Umbilical cord (tissue), 1 donor: Measurements from ENCODE around the gene BATF3. TPM values are rescaled to one million over a fixed set of nuclear protein-coding genes. Genes with fewer than 3 reads are reported as not detected.

Source experiments
- total RNA-seq: library from RNA; depleted of rRNA; stranded (reverse); fragments of >200 nt; gene quantifications from one replicate; pipeline ENCODE4 v1.2.3, GENCODE V29; 2014; ENCODE audit warnings: low replicate concordance; ENCODE audit not compliant: insufficient read depth

BATF3 gene
- total RNA-seq, 1 donor from 2014 or later = 44.8 TPM

Other genes with a start within 250 kb of the BATF3 start
- gene ATF3, start 91.1 kb downstream of the BATF3 start, total RNA-seq = 82.1 TPM
- gene NSL1, start 91.9 kb upstream of the BATF3 start, total RNA-seq = 50.3 TPM
- gene TATDN3, start 92.1 kb upstream of the BATF3 start, total RNA-seq = 51.0 TPM
- not detected for gene SPATA45, start 147.8 kb upstream of the BATF3 start, total RNA-seq
- gene FLVCR1, start 158.4 kb upstream of the BATF3 start, total RNA-seq = 32.3 TPM